ENCODE results near the gene HLTF. TPM values are rescaled to one million over a fixed set of nuclear protein-coding genes. Genes with fewer than 3 reads are reported as not detected.
A peak's percentile ranks its signal among the peaks of the same experiment; 100 is the strongest.

HLTF gene
- total and polyA plus RNA-seq, 2 of the 13 experiments (the other 11 are each of a cell fraction or from before 2014, with no cell fraction given), result 12.0 to 22.9 TPM

GRCh38 chr3:149129326-149130205 is 43.2 kb upstream of the HLTF start, which contains the start of gene HPS3 (continued):
- peak; percentile 68; the same call in 1 of the 2 replicates for TF ChIP-seq HNF1B (CRISPR knock-in tag; IDR thresholded peaks at IDR 0.05)
- no peak for TF ChIP-seq ZBTB39 (CRISPR knock-in tag; IDR thresholded peaks at IDR 0.05)
- peak; percentile 95 for TF ChIP-seq ARID4A (CRISPR knock-in tag; IDR thresholded peaks at IDR 0.05; ENCODE audit: borderline replicate concordance)
- TF ChIP-seq CSRNP1 (CRISPR knock-in tag; IDR thresholded peaks at IDR 0.05), result peak; percentile 71; the same call in 1 of the 2 replicates
- TF ChIP-seq ZNF251 (CRISPR knock-in tag; IDR thresholded peaks at IDR 0.05), result no peak
- no peak for TF ChIP-seq KDM5A (IDR thresholded peaks at IDR 0.05; ENCODE audit: borderline replicate concordance, low read length)
- TF ChIP-seq ZMYM4 (CRISPR knock-in tag; IDR thresholded peaks at IDR 0.05), result peak; percentile 100
- TF ChIP-seq ZNF512B (CRISPR knock-in tag; IDR thresholded peaks at IDR 0.05; ENCODE audit: borderline replicate concordance), result no peak
- TF ChIP-seq MAF1 (CRISPR knock-in tag; IDR thresholded peaks at IDR 0.05; ENCODE audit: borderline replicate concordance), result peak; percentile 70; the same call in 1 of the 2 replicates
- TF ChIP-seq NCOA2 (CRISPR knock-in tag; IDR thresholded peaks at IDR 0.05), result no peak; the same call in 1 of the 2 replicates
- no peak for TF ChIP-seq ZNF549 (CRISPR knock-in tag; IDR thresholded peaks at IDR 0.05)
- TF ChIP-seq TIGD3 (CRISPR knock-in tag; IDR thresholded peaks at IDR 0.05; ENCODE audit: borderline replicate concordance), result no peak
- no peak for TF ChIP-seq NCOA1 (CRISPR knock-in tag; IDR thresholded peaks at IDR 0.05)
